ENCODE measurements around the gene MRPL14. TPM values are rescaled to one million over a fixed set of nuclear protein-coding genes. Genes with fewer than 3 reads are reported as not detected.

Gene MRPL14
- total and polyA plus RNA-seq, 2 of the 8 experiments (the other 6 are each of a cell fraction or from before 2014, with no cell fraction given) = 82.0 to 97.1 TPM

DNA sequence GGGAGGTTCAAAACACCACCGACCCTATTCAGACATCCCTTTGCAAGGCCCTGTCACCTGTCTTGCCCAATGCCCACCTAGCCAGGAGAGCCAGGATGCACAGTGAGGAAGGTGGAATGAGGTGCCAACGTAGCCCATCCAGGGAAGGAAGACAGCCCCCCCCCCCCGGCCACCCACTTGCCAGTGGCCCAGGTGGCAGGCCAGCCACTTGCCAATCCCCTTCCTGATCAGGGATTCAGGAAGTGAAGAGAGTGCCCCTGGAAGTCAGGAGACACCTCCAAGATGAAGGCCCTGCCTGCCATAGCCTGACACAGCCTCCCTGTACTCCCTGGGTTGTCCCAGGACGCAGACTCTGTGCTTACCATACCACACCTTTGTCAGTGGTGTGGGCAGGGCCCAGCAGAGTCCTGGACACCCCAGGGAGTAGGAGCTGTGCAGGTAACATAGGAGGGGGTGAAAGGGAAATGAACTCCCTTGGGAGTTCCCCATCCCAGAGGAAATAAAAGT lies 54.7 kb downstream of the MRPL14 start:
- DNase-seq (ENCODE audit: low read depth in 1 of 2, low spot score in 2 of 2) = no peak
- Histone ChIP-seq H2BK12ac (ENCODE audit: low read depth, low read length) (peak overlapping the region; percentile 81; the same call in 1 of the 2 replicates), H3K9me3 (ENCODE audit: insufficient read depth in 2 of 2, low read depth in 1 of 2, low read length in 1 of 2) (no peaks in the 10 kb centered on the region), H4K8ac (ENCODE audit: extremely low read depth, insufficient read depth, low read length) (no peak overlapping the region; the same call in 1 of the 2 replicates), H2AK5ac (ENCODE audit: low read depth, low read length) (no peak overlapping the region; the same call in 1 of the 2 replicates), H3K23me2 (ENCODE audit: low read depth, low read length) (peaks cover 11% of the 10 kb centered on the region), H3K27ac (ENCODE audit: low read depth, low read length) (no peak overlapping the region), H4K91ac (replicated peaks; ENCODE audit: insufficient read length, low read length) (peak overlapping the region; percentile 91), H3K36me3 (ENCODE audit: control insufficient read depth in 2 of 4, insufficient read depth in 4 of 4, low read length in 3 of 4) (no peaks in the 10 kb centered on the region), H3K4ac (replicated peaks; ENCODE audit: insufficient read length, low read depth, low read length) (peak overlapping the region; percentile 73), H3K79me2 (ENCODE audit: control insufficient read depth in 1 of 2, insufficient read depth in 2 of 2, low read length in 2 of 2) (no peaks in the 10 kb centered on the region), H3K4me3 (ENCODE audit: extremely low read depth in 1 of 4, insufficient read depth in 2 of 4, low read depth in 3 of 4, low read length in 4 of 4) (peak overlapping the region in 3 of 4 experiments; percentile 55 to 58 (median 56); a peak in 6 of 8 replicates), H4K5ac (ENCODE audit: insufficient read length, low read depth, low read length) (peak overlapping the region; percentile 16), H2BK15ac (ENCODE audit: low read length) (peak overlapping the region; percentile 67; the same call in 1 of the 2 replicates), H2BK5ac (ENCODE audit: low read depth, low read length) (peak overlapping the region; percentile 32; the same call in 1 of the 2 replicates), H3K18ac (ENCODE audit: extremely low read depth, low read length) (peak overlapping the region; percentile 93), H4K20me1 (replicated peaks in 1 of 2; ENCODE audit: control insufficient read depth in 1 of 2, insufficient read depth in 2 of 2, low read length in 2 of 2) (no peaks in the 10 kb centered on the region), H3K27me3 (replicated peaks in 1 of 4; ENCODE audit: control insufficient read depth in 3 of 4, extremely low read depth in 1 of 4, insufficient read depth in 3 of 4, low read length in 3 of 4) (peaks cover 0 to 9% (median 2%) of the 10 kb centered on the region in 4 experiments; a peak in 4 of 7 replicates), H2BK120ac (replicated peaks; ENCODE audit: low read depth, low read length) (peak overlapping the region; percentile 58), H2AFZ (ENCODE audit: low read length) (peak overlapping the region; percentile 99), H2BK20ac (ENCODE audit: low read length) (peak overlapping the region; percentile 29; the same call in 1 of the 2 replicates), H3K4me2 (ENCODE audit: insufficient read depth in 1 of 2, low read depth in 2 of 2, low read length in 2 of 2) (peak overlapping the region; percentile 76 to 95), H3K9ac (replicated peaks in 1 of 4; ENCODE audit: extremely low read depth in 1 of 4, low read depth in 3 of 4, low read length in 3 of 4) (no peak overlapping the region), H3K79me1 (ENCODE audit: low read depth, low read length) (no peaks in the 10 kb centered on the region; the same call in 1 of the 2 replicates), H3K14ac (ENCODE audit: insufficient read length) (no peak overlapping the region), H3K4me1 (replicated peaks in 1 of 4; ENCODE audit: control insufficient read depth in 3 of 4, insufficient read depth in 4 of 4, low read length in 3 of 4) (peaks cover 9 to 47% (median 35%) of the 10 kb centered on the region in 4 experiments), H3K23ac (ENCODE audit: insufficient read length) (no peak overlapping the region), H3K56ac (replicated peaks; ENCODE audit: insufficient read length, low read depth, low read length) (no peak overlapping the region)
- ChIA-PET CTCF (ENCODE audit: partially characterized antibody) (interaction anchor here (1.1 to 5.8 kb wide), 9 partner anchors 10 to 304 kb away, joined by 3 to 60 read pairs (median 8); no protein-coding TSS in a partner anchor), POLR2A (ENCODE audit: partially characterized antibody) (interaction anchor here (0.6 to 2.5 kb wide), 7 partner anchors 10 to 302 kb away, joined by 3 to 14 read pairs (median 5); partner anchors contain the start of gene VEGFA)
- TF ChIP-seq SRF (IDR thresholded peaks at IDR 0.05; ENCODE audit: low read depth, low read length) (no peak), KDM5A (IDR thresholded peaks at IDR 0.05; ENCODE audit: low read length) (no peak), KDM4A (IDR thresholded peaks at IDR 0.05; ENCODE audit: low read depth, low read length, severe bottlenecking) (no peak), YY1 (IDR thresholded peaks at IDR 0.05; ENCODE audit: low read depth, low read length) (no peak), TBP (IDR thresholded peaks at IDR 0.05; ENCODE audit: low read depth, low read length) (no peak)
- TF ChIP-seq, protein P1, sequence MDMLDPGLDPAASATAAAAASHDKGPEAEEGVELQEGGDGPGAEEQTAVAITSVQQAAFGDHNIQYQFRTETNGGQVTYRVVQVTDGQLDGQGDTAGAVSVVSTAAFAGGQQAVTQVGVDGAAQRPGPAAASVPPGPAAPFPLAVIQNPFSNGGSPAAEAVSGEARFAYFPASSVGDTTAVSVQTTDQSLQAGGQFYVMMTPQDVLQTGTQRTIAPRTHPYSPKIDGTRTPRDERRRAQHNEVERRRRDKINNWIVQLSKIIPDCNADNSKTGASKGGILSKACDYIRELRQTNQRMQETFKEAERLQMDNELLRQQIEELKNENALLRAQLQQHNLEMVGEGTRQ (IDR thresholded peaks at IDR 0.05; ENCODE audit: low read length) = no peak
- TF ChIP-seq, protein P2, sequence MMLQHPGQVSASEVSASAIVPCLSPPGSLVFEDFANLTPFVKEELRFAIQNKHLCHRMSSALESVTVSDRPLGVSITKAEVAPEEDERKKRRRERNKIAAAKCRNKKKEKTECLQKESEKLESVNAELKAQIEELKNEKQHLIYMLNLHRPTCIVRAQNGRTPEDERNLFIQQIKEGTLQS (IDR thresholded peaks at IDR 0.05; ENCODE audit: insufficient read depth, low read depth, low read length) = no peak
- 82% methylated on average over 4 of the region's 4 CpGs; no CpG with 5 or more reads in 1 of the 2 experiments for WGBS, 2 experiments (ENCODE audit: extremely low coverage in 1 of 2, insufficient coverage in 1 of 2, insufficient read length in 1 of 2, insufficient replicate concordance in 2 of 2, low coverage in 1 of 2, low lambda C conversion rate in 2 of 2, missing lambda C conversion rate in 1 of 2)
- FAIRE-seq = no peak
